ENCODE results near the gene HBE1.
"Not testable (repeated sequence)": the region's sequence is repeated elsewhere in the genome, so short reads cannot be mapped to it uniquely, and the experiment has no call there.

HBE1 gene

DNA sequence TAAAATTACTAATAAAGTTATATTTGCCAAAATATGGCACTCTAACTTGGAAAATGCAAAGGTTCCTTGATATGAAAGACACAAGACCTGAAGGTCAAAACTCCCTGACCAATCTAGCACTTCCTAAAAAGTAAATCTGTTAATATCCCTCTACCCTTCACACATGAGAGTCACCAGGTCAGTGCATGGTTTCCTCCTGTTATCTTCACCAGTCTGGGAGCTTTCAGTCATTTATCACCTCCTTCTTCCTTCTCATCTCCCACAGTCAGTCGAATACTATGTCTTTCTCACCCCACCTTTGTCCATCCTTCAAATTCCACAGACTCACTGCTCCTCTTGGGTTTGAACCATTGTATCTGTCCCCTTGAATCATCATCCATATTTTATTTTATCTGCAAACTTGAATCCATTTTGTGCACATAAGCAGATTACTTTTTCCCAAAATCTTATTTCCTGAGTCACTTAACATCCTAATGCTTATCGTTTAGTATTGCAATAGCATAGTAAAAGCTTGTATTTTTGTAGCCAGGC, 2.6 kb downstream of the HBE1 start:
- no peak overlapping the region for H3K4me3 ChIP-seq (ENCODE audit: low read depth, low read length)
- TF ChIP-seq, protein P1, sequence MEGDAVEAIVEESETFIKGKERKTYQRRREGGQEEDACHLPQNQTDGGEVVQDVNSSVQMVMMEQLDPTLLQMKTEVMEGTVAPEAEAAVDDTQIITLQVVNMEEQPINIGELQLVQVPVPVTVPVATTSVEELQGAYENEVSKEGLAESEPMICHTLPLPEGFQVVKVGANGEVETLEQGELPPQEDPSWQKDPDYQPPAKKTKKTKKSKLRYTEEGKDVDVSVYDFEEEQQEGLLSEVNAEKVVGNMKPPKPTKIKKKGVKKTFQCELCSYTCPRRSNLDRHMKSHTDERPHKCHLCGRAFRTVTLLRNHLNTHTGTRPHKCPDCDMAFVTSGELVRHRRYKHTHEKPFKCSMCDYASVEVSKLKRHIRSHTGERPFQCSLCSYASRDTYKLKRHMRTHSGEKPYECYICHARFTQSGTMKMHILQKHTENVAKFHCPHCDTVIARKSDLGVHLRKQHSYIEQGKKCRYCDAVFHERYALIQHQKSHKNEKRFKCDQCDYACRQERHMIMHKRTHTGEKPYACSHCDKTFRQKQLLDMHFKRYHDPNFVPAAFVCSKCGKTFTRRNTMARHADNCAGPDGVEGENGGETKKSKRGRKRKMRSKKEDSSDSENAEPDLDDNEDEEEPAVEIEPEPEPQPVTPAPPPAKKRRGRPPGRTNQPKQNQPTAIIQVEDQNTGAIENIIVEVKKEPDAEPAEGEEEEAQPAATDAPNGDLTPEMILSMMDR (IDR thresholded peaks at IDR 0.05; ENCODE audit: borderline replicate concordance, insufficient read depth, low read depth, low read length): no peak

DNA sequence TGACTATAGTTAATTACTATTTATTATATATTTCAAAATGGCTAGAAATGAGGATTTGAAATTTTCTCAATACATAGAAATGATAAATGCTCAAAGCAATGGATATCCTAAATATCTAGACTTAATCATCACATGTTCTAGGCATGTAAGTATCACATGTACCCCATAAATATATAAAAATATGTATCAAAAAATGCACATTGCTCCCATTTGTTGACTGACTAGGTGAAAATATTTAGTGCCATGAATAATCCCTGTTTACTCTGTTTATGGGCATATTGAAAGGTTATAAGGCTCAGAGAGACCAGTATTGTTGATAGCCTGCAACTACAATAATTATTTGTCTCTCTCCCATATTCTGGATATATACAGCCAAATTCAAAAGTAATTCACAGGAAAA, 3.1 kb downstream of the HBE1 start:
- H3K4me3 ChIP-seq (ENCODE audit: low read depth, low read length): no peak overlapping the region
- TF ChIP-seq, protein P1 (IDR thresholded peaks at IDR 0.05; ENCODE audit: borderline replicate concordance, insufficient read depth, low read depth, low read length): no peak

DNA sequence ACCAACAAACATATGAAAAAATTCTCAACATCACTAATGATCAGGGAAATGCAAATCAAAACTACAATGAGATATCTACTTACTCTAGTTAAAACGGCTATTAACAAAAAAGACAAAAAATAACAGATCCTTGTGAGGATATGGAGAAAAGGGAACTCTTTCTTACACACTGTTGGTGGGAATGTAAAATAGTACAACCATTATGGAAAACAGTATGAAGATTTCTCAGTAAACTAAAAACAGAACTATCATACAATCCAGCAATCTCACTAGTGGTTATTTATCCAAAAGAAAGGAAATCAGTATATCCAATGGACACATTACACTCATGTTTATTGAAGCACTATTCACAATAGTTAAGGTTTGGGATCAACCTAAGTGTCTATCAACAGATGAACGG, 3.9 kb downstream of the HBE1 start:
- TF ChIP-seq, protein P1 (IDR thresholded peaks at IDR 0.05; ENCODE audit: borderline replicate concordance, insufficient read depth, low read depth, low read length): no peak
- no peak overlapping the region for H3K4me3 ChIP-seq (ENCODE audit: low read depth, low read length)

DNA sequence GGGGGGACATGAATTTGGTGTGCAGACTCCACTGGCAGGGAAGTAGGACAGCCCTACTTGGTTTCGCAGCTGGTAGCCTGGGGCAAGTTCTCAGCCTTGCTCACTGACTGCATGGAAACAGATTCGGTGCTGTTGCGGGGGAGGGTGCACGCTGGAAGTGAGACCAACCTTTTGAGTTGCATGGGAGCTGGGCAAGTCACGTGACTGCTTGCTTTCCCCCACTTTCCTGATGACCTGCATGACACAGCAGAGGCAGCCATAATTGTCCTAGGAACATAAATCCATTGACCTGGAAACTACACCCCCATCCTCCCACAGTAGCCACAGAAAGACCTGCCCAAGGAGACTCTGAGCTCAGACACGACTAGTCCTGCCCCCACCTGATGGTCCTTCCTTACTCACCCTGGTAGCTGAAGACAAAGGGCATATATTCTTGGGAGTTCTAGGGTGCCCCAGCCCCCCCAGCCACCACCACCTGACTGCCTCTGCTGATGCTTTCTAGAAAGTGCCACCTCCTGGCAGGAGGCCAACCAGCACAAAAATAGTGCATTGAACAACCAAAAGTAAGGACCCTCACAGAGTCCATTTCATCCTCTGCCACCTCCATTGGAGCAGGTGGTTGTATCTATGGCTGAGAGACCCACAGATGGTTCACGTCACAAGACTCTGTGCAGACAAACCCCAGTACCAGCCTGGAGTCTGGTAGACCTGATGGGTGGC, 11.0 kb downstream of the HBE1 start:
- TF ChIP-seq, protein P1 (IDR thresholded peaks at IDR 0.05; ENCODE audit: borderline replicate concordance, insufficient read depth, low read depth, low read length): no peak
- H3K4me3 ChIP-seq (ENCODE audit: low read depth, low read length): no peak overlapping the region

DNA sequence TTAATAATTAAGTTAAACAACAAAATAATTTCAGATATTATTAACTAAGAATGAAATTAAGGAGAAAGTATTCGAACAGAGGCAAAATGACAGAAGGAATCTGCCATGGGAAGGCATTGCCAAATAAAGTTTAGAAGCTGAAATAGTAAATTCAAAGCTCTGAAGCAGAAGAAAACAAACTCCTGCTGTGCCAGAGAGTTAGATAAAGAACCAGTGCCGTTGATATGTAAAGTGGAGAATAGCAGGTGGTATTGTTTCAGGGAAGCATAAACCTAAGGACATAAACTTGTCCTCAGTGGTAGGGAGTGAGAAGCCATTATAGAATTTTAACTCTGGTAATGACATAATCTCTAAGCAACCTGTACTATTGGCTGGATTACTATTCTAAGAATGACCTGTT, 12.4 kb downstream of the HBE1 start:
- no peak overlapping the region for H3K4me3 ChIP-seq (ENCODE audit: low read depth, low read length)
- TF ChIP-seq, protein P1 (IDR thresholded peaks at IDR 0.05; ENCODE audit: borderline replicate concordance, insufficient read depth, low read depth, low read length): no peak

DNA sequence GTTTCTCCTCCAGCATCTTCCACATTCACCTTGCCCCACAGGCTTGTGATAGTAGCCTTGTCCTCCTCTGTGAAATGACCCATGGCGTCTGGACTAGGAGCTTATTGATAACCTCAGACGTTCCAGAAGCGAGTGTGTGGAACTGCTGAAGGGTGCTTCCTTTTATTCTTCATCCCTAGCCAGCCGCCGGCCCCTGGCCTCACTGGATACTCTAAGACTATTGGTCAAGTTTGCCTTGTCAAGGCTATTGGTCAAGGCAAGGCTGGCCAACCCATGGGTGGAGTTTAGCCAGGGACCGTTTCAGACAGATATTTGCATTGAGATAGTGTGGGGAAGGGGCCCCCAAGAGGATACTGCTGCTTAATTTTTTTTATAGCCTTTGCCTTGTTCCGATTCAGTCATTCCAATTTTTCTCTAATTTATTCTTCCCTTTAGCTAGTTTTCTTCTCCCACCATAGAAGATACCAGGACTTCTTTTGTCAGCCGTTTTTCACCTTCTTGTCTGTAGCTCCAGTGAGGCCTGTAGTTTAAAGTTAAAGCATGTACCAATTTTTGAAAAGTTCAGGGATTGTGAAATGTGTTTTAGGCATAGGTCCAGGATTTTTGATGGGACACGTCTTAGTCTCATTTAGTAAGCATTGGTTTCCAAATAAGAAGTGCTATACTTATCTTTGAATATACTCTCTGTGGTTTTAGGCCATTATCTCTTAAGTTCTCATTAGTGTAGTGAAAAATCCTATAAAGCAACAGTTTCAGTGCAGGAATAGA, 14.9 kb downstream of the HBE1 start, which contains the start of gene HBG2:
Gene HBG2, minus strand, starts transcription at position 136 of the 768 bp plus-strand sequence. Its CDS starts 53 bp downstream, at position 83.
- not testable (repeated sequence) for H3K4me3 ChIP-seq (ENCODE audit: low read depth, low read length)

DNA sequence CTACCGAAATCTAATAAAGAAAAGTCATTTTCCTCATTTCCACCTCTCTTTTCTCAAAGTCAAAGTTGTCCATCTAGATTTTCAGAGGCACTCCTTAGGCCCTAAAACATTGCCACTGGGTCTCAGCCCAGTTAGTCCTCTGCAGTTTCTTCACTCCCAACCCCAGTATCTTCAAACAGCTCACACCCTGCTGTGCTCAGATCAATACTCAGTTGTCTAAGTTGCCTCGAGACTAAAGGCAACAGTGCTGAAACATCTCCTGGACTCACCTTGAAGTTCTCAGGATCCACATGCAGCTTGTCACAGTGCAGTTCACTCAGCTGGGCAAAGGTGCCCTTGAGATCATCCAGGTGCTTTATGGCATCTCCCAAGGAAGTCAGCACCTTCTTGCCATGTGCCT, 15.7 kb downstream of the HBE1 start:
- H3K4me3 ChIP-seq (ENCODE audit: low read depth, low read length): not testable (repeated sequence)

DNA sequence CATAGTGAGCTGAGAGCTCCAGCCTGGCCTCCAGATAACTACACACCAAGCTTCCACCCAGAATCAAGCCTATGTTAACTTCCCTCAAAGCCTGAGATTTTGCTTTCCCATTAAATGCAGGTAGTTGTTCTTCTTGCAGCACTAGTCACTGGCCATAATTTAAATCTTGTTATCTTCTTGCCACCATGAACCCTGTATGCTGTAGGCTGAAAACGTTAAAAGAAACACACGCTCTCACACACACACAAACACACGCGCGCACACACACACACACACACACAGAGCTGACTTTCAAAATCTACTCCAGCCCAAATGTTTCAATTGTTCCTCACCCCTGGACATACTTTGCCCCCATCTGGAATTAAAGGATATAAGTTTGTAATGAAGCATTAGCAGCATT, 16.3 kb downstream of the HBE1 start:
- H3K4me3 ChIP-seq (ENCODE audit: low read depth, low read length): not testable (repeated sequence)

Measured in GM12875 (cell line).